ENCODE data around the gene PDCD1.
A peak's percentile ranks its signal among the peaks of the same experiment; 100 is the strongest.
"Not testable (repeated sequence)": the region's sequence is repeated elsewhere in the genome, so short reads cannot be mapped to it uniquely, and the experiment has no call there.

PDCD1 gene

GRCh38 chr2:241850544-241851324 is 8.0 kb downstream of the PDCD1 start:
- peak; percentile 28 for DNase-seq

GRCh38 chr2:241849616-241850543 is 8.8 kb downstream of the PDCD1 start:
- no peak for DNase-seq

- no peak for DNase-seq
These were observed 9.7 kb downstream of the PDCD1 start for GRCh38 chr2:241848761-241849615.

- no peak for DNase-seq
These were observed 12.3 kb downstream of the PDCD1 start for GRCh38 chr2:241846406-241846805.

GRCh38 chr2:241844831-241845578 is 13.7 kb downstream of the PDCD1 start:
- peak; percentile 31 for DNase-seq

- peak; percentile 83 for DNase-seq
These were observed 14.5 kb downstream of the PDCD1 start for GRCh38 chr2:241844066-241844728.

GRCh38 chr2:241843321-241844065 is 15.2 kb downstream of the PDCD1 start:
- DNase-seq = no peak

- peak; percentile 51 for DNase-seq
These were observed 16.0 kb downstream of the PDCD1 start for GRCh38 chr2:241842620-241843211.

GRCh38 chr2:241842067-241842415 is 16.7 kb downstream of the PDCD1 start:
- no peak for DNase-seq

GRCh38 chr2:241841181-241842066 is 17.3 kb downstream of the PDCD1 start:
- no peak for DNase-seq

GRCh38 chr2:241837197-241837965 is 21.3 kb downstream of the PDCD1 start:
- DNase-seq = no peak

- no peak for DNase-seq
These were observed 22.4 kb downstream of the PDCD1 start for GRCh38 chr2:241836292-241836691.

- DNase-seq = no peak
These were observed 23.1 kb downstream of the PDCD1 start for GRCh38 chr2:241835611-241836010.

GRCh38 chr2:241834527-241835210 is 24.0 kb downstream of the PDCD1 start:
- DNase-seq = no peak

- DNase-seq = not testable (repeated sequence)
These were observed 24.8 kb downstream of the PDCD1 start for GRCh38 chr2:241833756-241834526.

- DNase-seq = no peak
These were observed 25.5 kb downstream of the PDCD1 start for GRCh38 chr2:241833101-241833663.

- no peak for DNase-seq
These were observed 31.3 kb downstream of the PDCD1 start for GRCh38 chr2:241827394-241827793.
